Testis (tissue), 5 donors: Measurements from ENCODE around the gene UPK1A. TPM values are rescaled to one million over a fixed set of nuclear protein-coding genes. Genes with fewer than 3 reads are reported as not detected.

ENCODE experiments used
- DNase-seq: peaks from one replicate; pipeline ENCODE4 v3.0.0-alpha.2; 2019
- H3K27ac ChIP-seq, 2 donors: fragments of 200-600 bp; sonication (generic); one replicate each; pipeline ENCODE4 v1.5.1; 2019
- H3K27me3 ChIP-seq: fragments of 200-600 bp; sonication (generic); one replicate; pipeline ENCODE4 v1.5.1; 2019
- H3K36me3 ChIP-seq: fragments of 200-600 bp; sonication (generic); one replicate; pipeline ENCODE4 v1.5.1; 2017; ENCODE audit warnings: low read depth; ENCODE audit errors: missing control alignments
- H3K4me1 ChIP-seq: fragments of 200-600 bp; sonication (generic); one replicate; pipeline ENCODE4 v1.5.1; 2019
- H3K4me3 ChIP-seq, 2 donors: fragments of 200-600 bp; sonication (generic); one replicate each; pipeline ENCODE4 v1.5.1; 2017 to 2019
- H3K9me3 ChIP-seq: fragments of 200-600 bp; sonication (generic); one replicate; pipeline ENCODE4 v1.5.1; 2017
- CTCF ChIP-seq, 3 experiments: fragments of 450-650 bp in 2 of 3; fragments of 200-600 bp in 1 of 3; sonication (generic) in 1 of 3; IDR thresholded peaks; one replicate each; pipeline ENCODE4 v1.5.1; 2016 to 2019; ENCODE audit warnings: antibody characterized with exemption in 3 of 3, mild to moderate bottlenecking in 2 of 3, moderate library complexity in 1 of 3
- POLR2A ChIP-seq: fragments of 450-650 bp; IDR thresholded peaks from one replicate; pipeline ENCODE4 v1.6.1; 2017; ENCODE audit warnings: antibody characterized with exemption, mild to moderate bottlenecking, moderate library complexity
- WGBS, 2 donors: methylation state at CpG; one replicate each; pipeline ENCODE4 v1.1.5; 2018; 5-methylcytosine and 5-hydroxymethylcytosine counted together
- intact Hi-C: fragments of 100-400 bp; cut with DNase I; formaldehyde crosslinking; loops from one replicate; pipeline ENCODE4 v1.15.1; 2023; ENCODE audit warnings: low total_unique reads
- long read RNA-seq, 2 donors: transcript quantifications; one replicate each; lab custom pipeline, GENCODE V29; 2026
- polyA plus RNA-seq: library from polyadenylated mRNA; stranded (reverse); fragments of 350-450 nt; fragmentation: Illumina TruSeq; extraction: RNeasy Lipid Tissue Mini Kit (QIAGEN cat#74804); gene quantifications from one replicate; pipeline ENCODE4 v1.2.3, GENCODE V29; 2014; ENCODE audit warnings: low read depth, low replicate concordance; ENCODE audit not compliant: insufficient read depth
- total RNA-seq, 2 donors: library from RNA; depleted of rRNA; stranded (reverse); fragments of >200 nt; gene quantifications; one replicate each; pipeline ENCODE4 v1.2.3, GENCODE V29; 2016

Gene UPK1A
- under 1 TPM; 0.37 to 0.47 TPM for total RNA-seq
- polyA plus RNA-seq, result 1.0 TPM
- long read RNA-seq, donor 1, result 0 reads
- long read RNA-seq, donor 2, result 0 reads

GRCh38 chr19:35666251-35666913, at the start of gene UPK1A:
Gene UPK1A (plus strand): TSS chr19:35666517. CDS start chr19:35666813, 296 bp downstream.
- TF ChIP-seq CTCF (IDR thresholded peaks at IDR 0.05) (no peak), POLR2A (no peak)
- Histone ChIP-seq H3K4me1 (no peaks in the 10 kb centered on the region), H3K9me3 (no peaks in the 10 kb centered on the region), H3K27me3 (no peaks in the 10 kb centered on the region), H3K27ac (no peak within 1 kb of the TSS), H3K4me3 (no peak within 1 kb of the TSS), H3K36me3 (no peaks in the 10 kb centered on the region)
- DNase-seq, result no peak
- 49 to 73% methylated on average over 5 to 16 of the region's 16 CpGs for WGBS, 2 donors
- intact Hi-C loops, result no loop called here

GRCh38 chr19:35618857-35619256, 47.5 kb upstream of the UPK1A start:
- Histone ChIP-seq H3K4me3 (no peak overlapping the region), H3K9me3 (no peaks in the 10 kb centered on the region), H3K27me3 (no peaks in the 10 kb centered on the region), H3K27ac (no peak overlapping the region), H3K4me1 (no peaks in the 10 kb centered on the region), H3K36me3 (no peaks in the 10 kb centered on the region)
- 77 to 78% methylated on average over 5 to 7 of the region's 7 CpGs for WGBS, 2 donors
- intact Hi-C loops, result no loop called here
- no peak for TF ChIP-seq CTCF (IDR thresholded peaks at IDR 0.05)
- no peak for TF ChIP-seq POLR2A
- no peak for DNase-seq

GRCh38 chr19:35619290-35619923, 46.9 kb upstream of the UPK1A start:
- Histone ChIP-seq H3K27me3 (no peaks in the 10 kb centered on the region), H3K4me3 (no peak overlapping the region), H3K36me3 (no peaks in the 10 kb centered on the region), H3K9me3 (no peaks in the 10 kb centered on the region), H3K27ac (no peak overlapping the region), H3K4me1 (no peaks in the 10 kb centered on the region)
- WGBS, 2 donors, result 94 to 97% methylated on average over 8 to 12 of the region's 12 CpGs
- TF ChIP-seq CTCF (IDR thresholded peaks at IDR 0.05) (no peak), POLR2A (no peak)
- intact Hi-C loops, result no loop called here
- no peak for DNase-seq

GRCh38 chr19:35620001-35620400, 46.3 kb upstream of the UPK1A start:
- H3K36me3 ChIP-seq, result no peaks in the 10 kb centered on the region
- DNase-seq, result no peak
- H3K27me3 ChIP-seq, result no peaks in the 10 kb centered on the region
- no peak overlapping the region for H3K4me3 ChIP-seq
- no peaks in the 10 kb centered on the region for H3K4me1 ChIP-seq
- no peak overlapping the region for H3K27ac ChIP-seq
- WGBS, 2 donors, result 90% methylated on average over 17 of the region's 17 CpGs
- H3K9me3 ChIP-seq, result no peaks in the 10 kb centered on the region
- TF ChIP-seq POLR2A (no peak), CTCF (IDR thresholded peaks at IDR 0.05) (no peak)
- intact Hi-C loops, result no loop called here
